BLaER1 (cell line): ENCODE data around the gene SLC2A11.

Source experiments
- H3K27ac ChIP-seq: shearing (Covaris generic); formaldehyde crosslinking; 2 replicates; pipeline ENCODE4 v1.8.1; 2022
- H3K27me3 ChIP-seq: shearing (Covaris generic); formaldehyde crosslinking; 2 replicates; pipeline ENCODE4 v1.8.1; 2022
- H3K36me3 ChIP-seq: shearing (Covaris generic); formaldehyde crosslinking; 2 replicates; pipeline ENCODE4 v1.8.1; 2022
- H3K4me1 ChIP-seq: shearing (Covaris generic); formaldehyde crosslinking; 2 replicates; pipeline ENCODE4 v1.8.1; 2022
- H3K4me2 ChIP-seq: shearing (Covaris generic); formaldehyde crosslinking; 2 replicates; pipeline ENCODE4 v1.8.1; 2022
- H3K4me3 ChIP-seq: shearing (Covaris generic); formaldehyde crosslinking; 2 replicates; pipeline ENCODE4 v1.8.1; 2022
- H3K9ac ChIP-seq: shearing (Covaris generic); formaldehyde crosslinking; 2 replicates; pipeline ENCODE4 v1.8.1; 2022
- H3K9me3 ChIP-seq: shearing (Covaris generic); formaldehyde crosslinking; 2 replicates; pipeline ENCODE4 v1.8.1; 2022
- H4K20me1 ChIP-seq: shearing (Covaris generic); formaldehyde crosslinking; 2 replicates; pipeline ENCODE4 v1.8.1; 2022
- Cebpa-rat ChIP-seq: shearing (Covaris generic); IDR thresholded peaks from 2 replicates; pipeline ENCODE4 v1.8.1; 2022

The SLC2A11 gene

GRCh38 chr22:23831781-23832180 lies 25.9 kb upstream of the SLC2A11 start:
- Histone ChIP-seq H3K4me3 (no peak overlapping the region), H3K9me3 (no peaks in the 10 kb centered on the region), H3K36me3 (peaks cover 98% of the 10 kb centered on the region), H3K27ac (peak overlapping the region; percentile 41), H3K4me2 (no peak overlapping the region), H3K4me1 (peaks cover 49% of the 10 kb centered on the region), H3K9ac (0 out of 2 replicates have a peak overlapping the region, but pooled peaks have one; percentile 24), H3K27me3 (no peaks in the 10 kb centered on the region), H4K20me1 (peaks cover 80% of the 10 kb centered on the region)
- TF ChIP-seq Cebpa-rat, result no peak

DNA sequence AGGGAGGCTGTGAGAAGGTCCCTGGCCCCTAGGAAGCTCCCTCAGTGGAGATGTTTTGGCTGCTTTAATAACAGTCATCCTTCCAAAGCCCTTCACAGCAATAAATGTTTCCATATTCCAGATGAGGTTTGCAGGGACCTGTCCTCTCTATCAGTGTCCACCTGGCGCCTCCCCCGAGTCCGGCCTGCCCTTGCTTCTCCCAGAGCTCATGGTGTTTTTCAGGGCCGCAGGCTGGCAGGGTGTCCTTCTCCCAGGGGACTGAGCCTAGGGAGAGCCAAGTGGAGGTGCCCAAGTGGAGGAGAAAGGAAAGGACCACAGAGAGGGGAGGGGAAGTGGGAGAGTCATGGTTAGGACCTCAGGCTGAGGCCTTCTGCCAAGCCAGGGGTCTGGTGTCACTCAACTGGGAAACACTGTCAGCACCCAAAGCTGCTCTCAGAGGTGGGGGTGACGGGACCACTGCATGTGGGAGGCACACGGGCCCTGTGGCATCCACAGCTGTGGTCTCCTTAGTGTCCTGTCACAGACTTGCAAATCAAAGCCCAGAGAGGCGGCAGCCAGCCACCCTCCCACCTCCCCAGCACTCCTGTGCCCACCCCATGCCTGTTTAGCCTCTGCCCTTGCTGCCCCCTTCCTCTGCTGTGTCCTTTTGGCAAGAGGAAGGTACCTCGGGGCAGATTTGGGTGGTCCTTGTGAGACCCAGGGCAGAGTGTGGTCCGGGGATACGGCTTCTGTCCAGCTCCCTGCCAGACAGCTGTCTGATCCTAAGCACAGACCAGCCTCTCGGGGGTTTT lies 25.3 kb upstream of the SLC2A11 start:
- Histone ChIP-seq H3K36me3 (peaks cover 97% of the 10 kb centered on the region), H3K9ac (0 out of 2 replicates have a peak overlapping the region, but pooled peaks have one; percentile 24)

GRCh38 chr22:23833017-23833751 lies 24.5 kb upstream of the SLC2A11 start:
- Histone ChIP-seq H3K4me2 (no peak overlapping the region), H3K9me3 (no peaks in the 10 kb centered on the region), H3K4me3 (no peak overlapping the region), H3K27me3 (no peaks in the 10 kb centered on the region), H3K4me1 (peaks cover 51% of the 10 kb centered on the region), H4K20me1 (peaks cover 89% of the 10 kb centered on the region), H3K9ac (0 out of 2 replicates have a peak overlapping the region, but pooled peaks have one; percentile 24), H3K36me3 (peaks cover 94% of the 10 kb centered on the region), H3K27ac (peak overlapping the region; percentile 41)
- TF ChIP-seq Cebpa-rat, result no peak

More for the DNA sequence above, 25.3 kb upstream of the SLC2A11 start:
- no peaks in the 10 kb centered on the region for H3K27me3 ChIP-seq
- H3K4me3 ChIP-seq, result no peak overlapping the region
- no peaks in the 10 kb centered on the region for H3K9me3 ChIP-seq
- no peak for TF ChIP-seq Cebpa-rat
- no peak overlapping the region for H3K4me2 ChIP-seq
- peaks cover 49% of the 10 kb centered on the region for H3K4me1 ChIP-seq
- peaks cover 81% of the 10 kb centered on the region for H4K20me1 ChIP-seq
- H3K27ac ChIP-seq, result peak overlapping the region; percentile 41

GRCh38 chr22:23833911-23834317 lies 23.8 kb upstream of the SLC2A11 start:
- Histone ChIP-seq H3K27me3 (no peaks in the 10 kb centered on the region), H3K9me3 (no peaks in the 10 kb centered on the region), H3K4me3 (no peak overlapping the region), H3K9ac (no peak overlapping the region), H4K20me1 (peaks cover 85% of the 10 kb centered on the region), H3K4me1 (peaks cover 46% of the 10 kb centered on the region), H3K36me3 (peaks cover 87% of the 10 kb centered on the region), H3K4me2 (no peak overlapping the region), H3K27ac (0 out of 2 replicates have a peak overlapping the region, but pooled peaks have one; percentile 41)
- TF ChIP-seq Cebpa-rat, result no peak

DNA sequence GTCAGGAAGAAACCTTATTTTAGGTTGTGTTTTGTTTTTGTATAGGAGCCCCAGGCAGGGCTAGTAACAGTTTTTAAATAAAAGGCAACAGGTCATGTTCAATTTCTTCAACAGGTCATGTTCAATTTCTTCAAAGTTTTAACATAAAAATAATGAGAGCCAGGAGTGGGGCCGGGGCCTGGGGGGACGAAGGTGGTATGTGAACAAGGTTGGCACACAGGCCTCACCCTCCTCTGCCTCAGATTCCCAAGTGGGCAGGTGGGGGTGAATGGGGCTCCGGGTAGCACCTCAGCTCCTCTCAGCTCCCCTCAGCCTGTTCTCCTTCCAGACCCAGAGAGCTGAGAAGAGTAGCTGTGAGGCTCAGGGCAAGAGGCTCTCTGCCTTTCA lies 23.3 kb upstream of the SLC2A11 start:
- H3K27ac ChIP-seq, result peak overlapping the region; percentile 76; the same call in 1 of the 2 replicates

GRCh38 chr22:23834793-23835483 lies 22.7 kb upstream of the SLC2A11 start:
- H3K4me2 ChIP-seq, result no peak overlapping the region
- H3K9ac ChIP-seq, result peak overlapping the region; percentile 5; the same call in 1 of the 2 replicates
- peaks cover 75% of the 10 kb centered on the region for H4K20me1 ChIP-seq
- peak overlapping the region; percentile 76 for H3K27ac ChIP-seq
- no peaks in the 10 kb centered on the region for H3K9me3 ChIP-seq
- no peaks in the 10 kb centered on the region for H3K27me3 ChIP-seq
- H3K4me1 ChIP-seq, result peaks cover 45% of the 10 kb centered on the region
- no peak overlapping the region for H3K4me3 ChIP-seq
- H3K36me3 ChIP-seq, result peaks cover 77% of the 10 kb centered on the region
- no peak for TF ChIP-seq Cebpa-rat

More for the DNA sequence above, 23.3 kb upstream of the SLC2A11 start:
- no peaks in the 10 kb centered on the region for H3K9me3 ChIP-seq
- no peak for TF ChIP-seq Cebpa-rat
- H3K27me3 ChIP-seq, result no peaks in the 10 kb centered on the region
- no peak overlapping the region for H3K4me3 ChIP-seq
- peak overlapping the region; percentile 5; the same call in 1 of the 2 replicates for H3K9ac ChIP-seq
- peaks cover 82% of the 10 kb centered on the region for H3K36me3 ChIP-seq
- no peak overlapping the region for H3K4me2 ChIP-seq
- peaks cover 43% of the 10 kb centered on the region for H3K4me1 ChIP-seq
- H4K20me1 ChIP-seq, result peaks cover 80% of the 10 kb centered on the region

- H3K4me3 ChIP-seq, result no peak overlapping the region
- H3K36me3 ChIP-seq, result peaks cover 70% of the 10 kb centered on the region
- H3K9me3 ChIP-seq, result no peaks in the 10 kb centered on the region
- H3K27me3 ChIP-seq, result no peaks in the 10 kb centered on the region
- TF ChIP-seq Cebpa-rat, result no peak
- peak overlapping the region; percentile 14; the same call in 1 of the 2 replicates for H3K4me2 ChIP-seq
- H3K4me1 ChIP-seq, result peaks cover 49% of the 10 kb centered on the region
- peaks cover 73% of the 10 kb centered on the region for H4K20me1 ChIP-seq
- H3K27ac ChIP-seq, result peak overlapping the region; percentile 76
- peak overlapping the region; percentile 29; the same call in 1 of the 2 replicates for H3K9ac ChIP-seq
These were observed 22.1 kb upstream of the SLC2A11 start for GRCh38 chr22:23835484-23836144.

- Histone ChIP-seq H3K4me2 (peak overlapping the region; percentile 97), H3K36me3 (peaks cover 63% of the 10 kb centered on the region)
These were observed 21.4 kb upstream of the SLC2A11 start for GRCh38 chr22:23836281-23836680.

More at GRCh38 chr22:23836281-23836680, 21.4 kb upstream of the SLC2A11 start:
- Histone ChIP-seq H3K27ac (peak overlapping the region; percentile 76; the same call in 1 of the 2 replicates), H3K27me3 (no peaks in the 10 kb centered on the region), H3K9me3 (no peaks in the 10 kb centered on the region), H3K9ac (peak overlapping the region; percentile 78), H3K4me3 (no peak overlapping the region), H4K20me1 (peaks cover 66% of the 10 kb centered on the region), H3K4me1 (peaks cover 52% of the 10 kb centered on the region)
- no peak for TF ChIP-seq Cebpa-rat
